KOPT-K1 (cell line): ENCODE results near the gene PSMD1.

Experiments used
- H3K27ac ChIP-seq: fragments of 200-600 bp; sonication (generic); 2 replicates; pipeline ENCODE4 v1.5.1; 2016; ENCODE audit warnings: antibody characterized with exemption, mild to moderate bottlenecking, low read depth, low read length; ENCODE audit not compliant: poor library complexity, severe bottlenecking
- H3K36me3 ChIP-seq: fragments of 200-600 bp; sonication (generic); 2 replicates; pipeline ENCODE4 v1.5.1; 2017; ENCODE audit warnings: antibody characterized with exemption, mild to moderate bottlenecking, low read length, moderate library complexity; ENCODE audit not compliant: insufficient read depth
- H3K9me3 ChIP-seq: fragments of 200-600 bp; sonication (generic); 2 replicates; pipeline ENCODE4 v1.5.1; 2017; ENCODE audit warnings: antibody characterized with exemption, low read length, mild to moderate bottlenecking; ENCODE audit not compliant: insufficient read depth, poor library complexity, severe bottlenecking

The PSMD1 gene

GRCh38 chr2:231110551-231110950 lies 53.9 kb downstream of the PSMD1 start:
- H3K36me3 ChIP-seq, result peaks cover 88% of the 10 kb centered on the region

GRCh38 chr2:231111987-231112386 lies 55.3 kb downstream of the PSMD1 start:
- peaks cover 81% of the 10 kb centered on the region for H3K36me3 ChIP-seq
- H3K27ac ChIP-seq, result no peak overlapping the region
- no peaks in the 10 kb centered on the region for H3K9me3 ChIP-seq

More at GRCh38 chr2:231110551-231110950, 53.9 kb downstream of the PSMD1 start:
- Histone ChIP-seq H3K9me3 (no peaks in the 10 kb centered on the region), H3K27ac (no peak overlapping the region)

GRCh38 chr2:231113489-231113888 lies 56.8 kb downstream of the PSMD1 start:
- H3K36me3 ChIP-seq, result peaks cover 68% of the 10 kb centered on the region
- no peak overlapping the region for H3K27ac ChIP-seq
- H3K9me3 ChIP-seq, result no peaks in the 10 kb centered on the region

- H3K9me3 ChIP-seq, result no peaks in the 10 kb centered on the region
- H3K27ac ChIP-seq, result no peak overlapping the region
- H3K36me3 ChIP-seq, result peaks cover 47% of the 10 kb centered on the region
Observed at GRCh38 chr2:231115651-231116050, 59.0 kb downstream of the PSMD1 start.

- Histone ChIP-seq H3K27ac (no peak overlapping the region), H3K9me3 (no peaks in the 10 kb centered on the region), H3K36me3 (peaks cover 32% of the 10 kb centered on the region)
Observed at GRCh38 chr2:231117148-231117547, 60.5 kb downstream of the PSMD1 start.

GRCh38 chr2:231117922-231118613 lies 61.4 kb downstream of the PSMD1 start:
- Histone ChIP-seq H3K9me3 (no peaks in the 10 kb centered on the region), H3K27ac (no peak overlapping the region), H3K36me3 (peaks cover 23% of the 10 kb centered on the region)

GRCh38 chr2:231118614-231118942 lies 61.9 kb downstream of the PSMD1 start:
- no peak overlapping the region for H3K27ac ChIP-seq
- peaks cover 18% of the 10 kb centered on the region for H3K36me3 ChIP-seq
- no peaks in the 10 kb centered on the region for H3K9me3 ChIP-seq

GRCh38 chr2:231123362-231123898 lies 66.8 kb downstream of the PSMD1 start:
- H3K36me3 ChIP-seq, result no peaks in the 10 kb centered on the region
- H3K27ac ChIP-seq, result no peak overlapping the region
- H3K9me3 ChIP-seq, result no peaks in the 10 kb centered on the region

GRCh38 chr2:231124838-231125568 lies 68.3 kb downstream of the PSMD1 start, which contains the start of gene HTR2B:
HTR2B (minus strand) TSS chr2:231125042; CDS start chr2:231123764, 1,278 bp downstream.
- H3K36me3 ChIP-seq, result no peaks in the 10 kb centered on the region
- H3K9me3 ChIP-seq, result no peaks in the 10 kb centered on the region
- H3K27ac ChIP-seq, result no peak within 1 kb of the TSS

- H3K9me3 ChIP-seq, result no peaks in the 10 kb centered on the region
- no peak overlapping the region for H3K27ac ChIP-seq
- H3K36me3 ChIP-seq, result no peaks in the 10 kb centered on the region
Observed at GRCh38 chr2:231126123-231126522, 69.5 kb downstream of the PSMD1 start.

- Histone ChIP-seq H3K36me3 (no peaks in the 10 kb centered on the region), H3K27ac (no peak overlapping the region)
Observed at GRCh38 chr2:231127480-231127879, 70.8 kb downstream of the PSMD1 start.

GRCh38 chr2:231127936-231128335 lies 71.3 kb downstream of the PSMD1 start:
- H3K9me3 ChIP-seq, result no peaks in the 10 kb centered on the region
- no peaks in the 10 kb centered on the region for H3K36me3 ChIP-seq
- H3K27ac ChIP-seq, result no peak overlapping the region

More at GRCh38 chr2:231127480-231127879, 70.8 kb downstream of the PSMD1 start:
- H3K9me3 ChIP-seq, result no peaks in the 10 kb centered on the region

- Histone ChIP-seq H3K27ac (no peak overlapping the region), H3K36me3 (no peaks in the 10 kb centered on the region), H3K9me3 (no peaks in the 10 kb centered on the region)
Observed at GRCh38 chr2:231128541-231128940, 71.9 kb downstream of the PSMD1 start.

- H3K36me3 ChIP-seq, result no peaks in the 10 kb centered on the region
- H3K9me3 ChIP-seq, result no peaks in the 10 kb centered on the region
- H3K27ac ChIP-seq, result no peak overlapping the region
Observed at GRCh38 chr2:231129216-231129615, 72.5 kb downstream of the PSMD1 start.

GRCh38 chr2:231130336-231131056 lies 73.8 kb downstream of the PSMD1 start:
- Histone ChIP-seq H3K9me3 (no peaks in the 10 kb centered on the region), H3K27ac (no peak overlapping the region), H3K36me3 (no peaks in the 10 kb centered on the region)
